HFF-Myc (cell line): ENCODE results near the gene BRMS1.

Source experiments
- DNase-seq: peaks from one replicate; pipeline ENCODE4 v3.0.0-alpha.2; 2011; ENCODE audit warnings: low read depth; ENCODE audit errors: extremely low read depth
- H3K4me3 ChIP-seq: replicated peaks from 2 replicates; pipeline ENCODE4 v1.5.1; 2011; ENCODE audit warnings: low read depth, mild to moderate bottlenecking, control low read depth, low read length
- CTCF ChIP-seq: IDR thresholded peaks from 2 replicates; pipeline ENCODE4 v1.5.1; 2012; ENCODE audit warnings: mild to moderate bottlenecking, low read depth, low read length, control low read depth; ENCODE audit errors: missing control alignments

Gene BRMS1

GRCh38 chr11:66292543-66293332 is 52.2 kb downstream of the BRMS1 start:
- no peak overlapping the region for H3K4me3 ChIP-seq
- no peak for DNase-seq
- TF ChIP-seq CTCF, result no peak

DNA sequence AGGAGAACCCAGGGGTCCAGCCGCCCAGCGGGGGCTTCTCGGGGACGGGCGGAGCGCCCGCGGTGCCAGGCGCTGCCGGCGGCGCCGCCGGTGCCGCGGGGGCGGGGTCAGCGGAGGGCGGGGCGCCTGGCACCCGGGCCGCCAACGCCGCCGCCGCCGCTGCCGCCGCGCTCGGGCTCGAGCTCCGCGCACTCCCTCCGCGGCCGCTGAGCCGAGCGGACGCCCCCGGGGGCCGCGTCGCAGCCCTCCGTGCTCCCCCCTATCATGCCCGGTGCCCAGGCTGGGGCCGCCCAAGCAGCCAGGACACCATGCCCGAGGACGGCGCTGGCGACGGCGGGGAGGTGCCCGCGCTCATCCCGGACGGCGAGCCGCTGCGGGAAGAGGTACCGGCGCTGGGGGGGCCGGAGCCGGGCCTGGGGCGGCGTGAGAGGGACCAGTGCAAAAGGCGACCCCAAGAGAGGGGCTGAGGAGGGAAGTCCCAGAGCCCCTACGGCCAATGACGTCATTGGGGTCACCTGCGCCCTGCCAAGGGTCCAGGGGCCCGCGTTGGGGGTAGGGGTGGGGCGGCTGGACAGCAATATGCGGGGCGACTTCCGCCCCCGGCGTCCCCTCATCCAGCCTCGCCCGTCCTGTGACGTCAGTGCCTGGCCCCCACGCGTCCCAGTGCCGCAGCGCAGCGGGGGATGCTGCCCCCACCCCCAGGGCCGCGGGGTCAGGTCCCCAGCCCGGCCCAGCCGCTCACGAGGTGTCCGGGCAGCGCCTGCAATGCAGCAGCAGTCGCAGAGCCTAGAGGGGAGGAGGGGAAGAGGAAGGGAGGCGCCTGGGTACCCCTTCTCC is 53.0 kb downstream of the BRMS1 start, which contains the start of gene TMEM151A:
Gene TMEM151A, plus strand, starts transcription at position 189 of the 837 bp plus-strand sequence. Its CDS starts 120 bp downstream, at position 309.
- no peak for DNase-seq
- no peak for TF ChIP-seq CTCF
- H3K4me3 ChIP-seq, result no peak within 1 kb of the TSS

DNA sequence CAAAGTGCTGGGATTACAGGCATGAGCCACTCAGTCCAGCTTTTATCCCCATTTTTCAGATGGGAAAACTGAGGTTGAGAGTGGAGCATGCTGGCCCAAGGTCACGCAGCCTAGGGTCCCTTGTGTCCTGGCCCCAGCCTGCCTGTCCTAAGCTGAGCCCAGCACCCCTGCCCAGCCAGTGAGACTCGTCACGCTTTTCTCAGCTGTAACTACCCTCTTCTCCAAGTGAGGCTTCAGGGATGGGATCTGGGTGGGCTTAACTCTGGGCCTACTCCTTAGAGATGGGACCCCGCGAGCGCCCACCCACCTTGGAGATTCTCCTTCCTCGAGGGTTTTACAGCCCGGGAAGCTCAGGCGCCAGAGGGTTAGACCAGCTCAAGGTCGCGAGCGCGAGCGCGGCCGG is 53.6 kb downstream of the BRMS1 start:
- no peak overlapping the region for H3K4me3 ChIP-seq
- no peak for TF ChIP-seq CTCF
- no peak for DNase-seq

DNA sequence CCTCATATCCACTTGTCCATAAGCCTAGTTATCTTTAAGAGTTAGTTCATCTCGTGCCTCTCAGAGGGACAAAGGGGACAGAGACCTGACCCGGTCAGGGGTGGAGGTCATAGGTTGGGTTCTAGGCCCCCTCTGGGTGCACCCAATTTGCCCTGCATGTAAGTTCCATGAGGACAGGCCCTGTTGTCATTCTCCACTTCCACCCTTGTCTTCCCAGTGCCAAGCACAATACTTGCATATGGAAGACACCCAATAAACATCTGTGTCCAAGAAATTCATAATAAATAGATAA is 54.6 kb downstream of the BRMS1 start:
- peak overlapping the region; percentile 84; the same call in 1 of the 2 replicates for H3K4me3 ChIP-seq
- DNase-seq, result no peak

DNA sequence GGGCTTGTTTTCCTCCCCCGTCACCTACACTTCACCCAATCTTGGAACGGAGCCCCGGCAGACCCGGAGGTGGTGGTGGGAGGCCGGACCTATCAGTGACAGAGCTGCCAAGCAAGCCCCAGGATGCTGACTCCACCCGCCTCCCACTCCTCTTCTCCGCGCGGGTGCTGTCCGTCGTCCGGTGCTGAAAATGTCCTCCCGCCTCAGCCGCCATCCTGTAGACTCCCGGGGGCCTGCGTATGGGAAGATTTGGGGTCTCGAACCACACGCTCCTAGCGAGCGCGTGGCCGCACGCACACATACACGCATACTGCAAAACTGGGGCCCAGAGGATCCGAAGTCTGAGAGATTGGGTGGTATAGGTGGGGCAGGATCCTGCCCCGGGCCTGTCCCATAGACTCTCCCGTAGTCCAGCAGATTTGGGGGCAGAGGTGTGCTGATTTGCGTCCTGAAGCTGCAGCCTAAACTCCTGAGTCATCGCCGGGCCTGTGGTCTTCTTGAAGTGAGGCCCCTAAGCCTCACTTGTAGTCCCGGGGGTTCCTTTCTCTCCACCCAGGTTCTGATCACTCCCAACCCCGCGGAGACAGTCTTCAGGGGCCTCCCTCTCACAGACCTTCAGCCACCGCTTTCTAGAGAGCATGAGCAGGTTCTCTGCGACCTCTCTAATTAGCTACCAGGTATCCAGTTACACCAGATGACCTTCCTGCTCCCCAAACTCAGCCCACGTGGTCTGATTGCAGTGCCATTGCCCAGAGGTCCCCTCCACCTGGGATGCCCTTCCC is 55.2 kb downstream of the BRMS1 start:
- no peak for DNase-seq
- H3K4me3 ChIP-seq, result peak overlapping the region; percentile 84
- TF ChIP-seq CTCF, result no peak

More for the DNA sequence above, 54.6 kb downstream of the BRMS1 start:
- TF ChIP-seq CTCF, result no peak

DNA sequence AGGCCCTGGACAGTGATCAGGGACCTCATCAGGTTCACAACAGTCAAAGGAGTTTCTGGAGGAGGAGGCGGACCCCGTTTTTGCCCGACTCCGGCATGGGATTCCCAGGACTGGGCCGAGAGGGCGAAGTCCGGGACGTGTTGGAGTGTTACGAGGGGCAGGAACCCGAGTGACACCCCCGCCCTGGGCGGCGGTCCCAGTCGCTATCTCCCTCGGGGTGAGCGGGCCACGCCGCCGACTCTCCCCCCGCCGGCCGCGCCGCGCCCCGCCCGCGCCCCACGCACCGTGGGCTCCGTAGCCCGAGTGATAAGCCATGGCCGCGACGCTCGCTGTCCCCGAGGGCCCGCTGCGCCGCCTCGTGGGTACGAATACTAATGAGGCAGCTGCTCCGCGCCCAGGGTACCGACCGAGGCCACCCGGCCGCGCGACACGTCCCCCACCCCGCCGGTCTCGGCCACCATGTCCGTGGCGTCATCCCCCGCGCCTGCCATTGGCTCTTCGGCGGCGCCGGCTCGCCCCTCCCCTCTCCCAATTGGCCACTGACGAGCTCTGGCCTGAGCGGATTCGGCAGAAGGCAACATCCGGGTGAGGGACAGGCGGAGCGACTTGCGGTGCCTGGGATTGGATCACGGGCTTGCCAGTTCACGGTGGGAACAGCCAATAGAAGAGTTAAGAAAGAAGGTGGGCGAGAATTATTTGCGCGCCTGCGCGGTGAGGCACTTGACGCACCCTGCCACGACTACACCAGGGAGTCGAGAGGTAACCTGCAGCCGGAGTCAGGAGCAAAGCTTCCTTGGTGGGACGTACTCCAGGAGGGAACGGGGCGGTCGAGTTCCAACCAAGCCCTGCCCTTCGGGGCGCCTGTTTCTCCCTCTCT is 56.0 kb downstream of the BRMS1 start, which contains the start of gene YIF1A:
Gene YIF1A, minus strand, starts transcription at position 473 of the 877 bp plus-strand sequence. Its CDS starts 158 bp downstream, at position 315.
- no peak for TF ChIP-seq CTCF
- H3K4me3 ChIP-seq, result peak within 1 kb of the TSS; percentile 84
- DNase-seq, result peak; percentile 99
